ENCODE results near the gene SHC3.

The SHC3 gene

GRCh38 chr9:89054865-89055495 lies 123.6 kb downstream of the SHC3 start:
- no peak for DNase-seq (ENCODE audit: low read depth in 2 of 2, low spot score in 1 of 2)

GRCh38 chr9:89053301-89053700 lies 125.3 kb downstream of the SHC3 start:
- no peak for DNase-seq (ENCODE audit: low read depth in 2 of 2, low spot score in 1 of 2)

GRCh38 chr9:89052470-89053097 lies 126.0 kb downstream of the SHC3 start:
- no peak for DNase-seq (ENCODE audit: low read depth in 2 of 2, low spot score in 1 of 2)

- DNase-seq (ENCODE audit: low read depth in 2 of 2, low spot score in 1 of 2) = no peak
These were observed 127.1 kb downstream of the SHC3 start for GRCh38 chr9:89051421-89052025.

GRCh38 chr9:89049646-89050045 lies 129.0 kb downstream of the SHC3 start:
- DNase-seq (ENCODE audit: low read depth in 2 of 2, low spot score in 1 of 2) = no peak

- DNase-seq (ENCODE audit: low read depth in 2 of 2, low spot score in 1 of 2) = no peak
These were observed 130.0 kb downstream of the SHC3 start for GRCh38 chr9:89048616-89049015.

GRCh38 chr9:89047667-89048066 lies 131.0 kb downstream of the SHC3 start:
- no peak for DNase-seq (ENCODE audit: low read depth in 2 of 2, low spot score in 1 of 2)

GRCh38 chr9:89046832-89047231 lies 131.8 kb downstream of the SHC3 start:
- no peak for DNase-seq (ENCODE audit: low read depth in 2 of 2, low spot score in 1 of 2)

GRCh38 chr9:89044881-89045280 lies 133.7 kb downstream of the SHC3 start:
- no peak for DNase-seq (ENCODE audit: low read depth in 2 of 2, low spot score in 1 of 2)

GRCh38 chr9:89044104-89044503 lies 134.5 kb downstream of the SHC3 start:
- no peak for DNase-seq (ENCODE audit: low read depth in 2 of 2, low spot score in 1 of 2)

GRCh38 chr9:89042984-89043383 lies 135.6 kb downstream of the SHC3 start:
- DNase-seq (ENCODE audit: low read depth in 2 of 2, low spot score in 1 of 2) = no peak

- DNase-seq (ENCODE audit: low read depth in 2 of 2, low spot score in 1 of 2) = no peak
These were observed 139.0 kb downstream of the SHC3 start for GRCh38 chr9:89039664-89040063.

GRCh38 chr9:89039104-89039465 lies 139.5 kb downstream of the SHC3 start:
- DNase-seq (ENCODE audit: low read depth in 2 of 2, low spot score in 1 of 2) = no peak

GRCh38 chr9:89038382-89039103 lies 140.1 kb downstream of the SHC3 start:
- DNase-seq (ENCODE audit: low read depth in 2 of 2, low spot score in 1 of 2) = no peak

- no peak for DNase-seq (ENCODE audit: low read depth in 2 of 2, low spot score in 1 of 2)
These were observed 140.7 kb downstream of the SHC3 start for GRCh38 chr9:89037891-89038290.

GRCh38 chr9:89037346-89037745 lies 141.3 kb downstream of the SHC3 start:
- DNase-seq (ENCODE audit: low read depth in 2 of 2, low spot score in 1 of 2) = no peak

- no peak for DNase-seq (ENCODE audit: low read depth in 2 of 2, low spot score in 1 of 2)
These were observed 141.7 kb downstream of the SHC3 start for GRCh38 chr9:89036891-89037290.

GRCh38 chr9:89036383-89036782 lies 142.2 kb downstream of the SHC3 start:
- no peak for DNase-seq (ENCODE audit: low read depth in 2 of 2, low spot score in 1 of 2)

- no peak for DNase-seq (ENCODE audit: low read depth in 2 of 2, low spot score in 1 of 2)
These were observed 146.0 kb downstream of the SHC3 start for GRCh38 chr9:89032661-89033060.

- no peak for DNase-seq (ENCODE audit: low read depth in 2 of 2, low spot score in 1 of 2)
These were observed 146.4 kb downstream of the SHC3 start for GRCh38 chr9:89032173-89032572.

GRCh38 chr9:89029788-89030187 lies 148.8 kb downstream of the SHC3 start:
- no peak for DNase-seq (ENCODE audit: low read depth in 2 of 2, low spot score in 1 of 2)

GRCh38 chr9:89026876-89027275 lies 151.7 kb downstream of the SHC3 start:
- DNase-seq (ENCODE audit: low read depth in 2 of 2, low spot score in 1 of 2) = no peak

All from stimulated activated CD8-positive, alpha-beta memory T cell treated with anti-CD3 and anti-CD28 coated beads, Interleukin-4, amount 100 ng/mL, for 1 hour (primary cell).